DOHH2 (cell line): Measurements from ENCODE around the gene GBGT1.
"Not testable (repeated sequence)": the region's sequence is repeated elsewhere in the genome, so short reads cannot be mapped to it uniquely, and the experiment has no call there.

Experiments
- H3F3A ChIP-seq: fragments of 200-600 bp; sonication (generic), shearing (Covaris generic); 2 replicates; pipeline ENCODE4 v1.6.0; 2016; ENCODE audit warnings: antibody characterized with exemption, mild to moderate bottlenecking; ENCODE audit not compliant: control insufficient read depth, insufficient read depth
- H3K27ac ChIP-seq: fragments of 200-600 bp; sonication (generic); 2 replicates; pipeline ENCODE4 v1.5.1; 2014; ENCODE audit warnings: low read depth, mild to moderate bottlenecking, low read length, moderate library complexity
- H3K27me3 ChIP-seq: fragments of 200-600 bp; sonication (generic); 2 replicates; pipeline ENCODE4 v1.6.1; 2014; ENCODE audit warnings: mild to moderate bottlenecking, low read length, mixed read lengths; ENCODE audit not compliant: control insufficient read depth
- H3K36me3 ChIP-seq: fragments of 200-600 bp; sonication (generic); 2 replicates; pipeline ENCODE4 v1.6.1; 2014; ENCODE audit warnings: mild to moderate bottlenecking, low read length, moderate library complexity, mixed read lengths; ENCODE audit not compliant: control insufficient read depth
- H3K4me1 ChIP-seq: fragments of 200-600 bp; sonication (generic); 2 replicates; pipeline ENCODE4 v1.6.1; 2014; ENCODE audit warnings: mild to moderate bottlenecking, low read length, mixed read lengths; ENCODE audit not compliant: control insufficient read depth
- H3K4me2 ChIP-seq: fragments of 200-600 bp; sonication (generic); 2 replicates; pipeline ENCODE4 v1.6.0; 2014; ENCODE audit warnings: mild to moderate bottlenecking, low read length, moderate library complexity
- H3K4me3 ChIP-seq: fragments of 200-600 bp; sonication (generic); 2 replicates; pipeline ENCODE4 v1.5.1; 2014; ENCODE audit warnings: mild to moderate bottlenecking, low read length, mixed read lengths
- H3K79me2 ChIP-seq: fragments of 200-600 bp; sonication (generic); 2 replicates; pipeline ENCODE4 v1.6.1; 2014; ENCODE audit warnings: mild to moderate bottlenecking, low read length, mixed read lengths; ENCODE audit not compliant: control insufficient read depth
- H3K9me2 ChIP-seq: fragments of 200-600 bp; sonication (generic); replicated peaks from 2 replicates; pipeline ENCODE4 v1.6.1; 2014; ENCODE audit warnings: mild to moderate bottlenecking, low read length, mixed read lengths; ENCODE audit not compliant: control insufficient read depth
- H3K9me3 ChIP-seq: fragments of 200-600 bp; sonication (generic); 2 replicates; pipeline ENCODE4 v1.6.1; 2014; ENCODE audit warnings: antibody characterized with exemption, low read length, mixed read lengths; ENCODE audit not compliant: control insufficient read depth, insufficient read depth
- H4K20me1 ChIP-seq: fragments of 200-600 bp; sonication (generic); 2 replicates; pipeline ENCODE4 v1.6.0; 2014; ENCODE audit warnings: low read depth, mild to moderate bottlenecking, antibody characterized with exemption, low read length, moderate library complexity; ENCODE audit not compliant: control insufficient read depth, insufficient read depth
- EZH2phosphoT487 ChIP-seq: fragments of 200-600 bp; sonication (generic); IDR thresholded peaks from 2 replicates; pipeline ENCODE4 v1.6.1; 2017; ENCODE audit warnings: borderline replicate concordance, mild to moderate bottlenecking, antibody characterized with exemption, low read length, moderate library complexity, mixed read lengths
- TF ChIP-seq, protein P1 (sequence below): fragments of 200-600 bp; sonication (generic); IDR thresholded peaks from one replicate; pipeline ENCODE4 v1.5.1; 2014; ENCODE audit warnings: antibody characterized with exemption, mild to moderate bottlenecking, low read depth, low read length; ENCODE audit not compliant: poor library complexity, severe bottlenecking

GBGT1 gene

DNA sequence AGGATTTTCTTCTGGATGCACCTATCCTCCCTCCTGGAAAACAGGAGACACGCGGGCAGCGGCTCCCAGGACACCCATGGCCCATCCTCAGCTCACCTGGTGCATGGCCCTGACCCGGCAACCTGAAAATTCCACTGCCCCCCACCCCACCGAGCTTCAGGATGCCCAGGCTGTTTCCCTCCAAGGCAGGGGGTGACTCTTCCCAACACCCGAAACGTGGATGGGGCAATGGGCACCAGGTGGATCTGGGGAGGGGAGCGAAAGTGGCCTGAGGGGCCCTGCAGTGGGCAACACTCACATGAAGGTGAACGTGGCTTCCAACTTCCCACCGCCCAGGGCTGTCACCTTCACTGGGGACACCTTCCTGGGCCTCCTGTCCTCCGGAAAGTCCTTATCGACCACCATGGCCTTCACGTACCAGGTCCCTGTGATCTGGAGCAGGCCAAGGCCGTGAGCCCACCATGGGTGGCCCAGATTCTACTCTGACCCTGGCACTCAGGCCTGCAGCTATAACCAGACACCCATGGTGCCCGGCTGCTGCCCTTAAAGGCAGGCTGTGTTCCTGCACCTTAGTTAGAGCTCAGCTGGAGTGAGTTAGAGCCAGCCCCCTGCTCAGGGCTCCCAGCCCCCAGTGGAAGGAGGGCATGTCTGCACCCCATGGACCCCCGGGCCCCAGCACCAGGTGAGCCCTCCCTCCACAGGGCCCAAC, 44.6 kb upstream of the GBGT1 start:
- H3K4me2 ChIP-seq, H3F3A ChIP-seq, H3K36me3 ChIP-seq, H3K4me1 ChIP-seq, H3K9me2 ChIP-seq, H3K79me2 ChIP-seq, H3K27ac ChIP-seq, H3K27me3 ChIP-seq, H4K20me1 ChIP-seq, H3K9me3 ChIP-seq, H3K4me3 ChIP-seq: not testable (repeated sequence)

DNA sequence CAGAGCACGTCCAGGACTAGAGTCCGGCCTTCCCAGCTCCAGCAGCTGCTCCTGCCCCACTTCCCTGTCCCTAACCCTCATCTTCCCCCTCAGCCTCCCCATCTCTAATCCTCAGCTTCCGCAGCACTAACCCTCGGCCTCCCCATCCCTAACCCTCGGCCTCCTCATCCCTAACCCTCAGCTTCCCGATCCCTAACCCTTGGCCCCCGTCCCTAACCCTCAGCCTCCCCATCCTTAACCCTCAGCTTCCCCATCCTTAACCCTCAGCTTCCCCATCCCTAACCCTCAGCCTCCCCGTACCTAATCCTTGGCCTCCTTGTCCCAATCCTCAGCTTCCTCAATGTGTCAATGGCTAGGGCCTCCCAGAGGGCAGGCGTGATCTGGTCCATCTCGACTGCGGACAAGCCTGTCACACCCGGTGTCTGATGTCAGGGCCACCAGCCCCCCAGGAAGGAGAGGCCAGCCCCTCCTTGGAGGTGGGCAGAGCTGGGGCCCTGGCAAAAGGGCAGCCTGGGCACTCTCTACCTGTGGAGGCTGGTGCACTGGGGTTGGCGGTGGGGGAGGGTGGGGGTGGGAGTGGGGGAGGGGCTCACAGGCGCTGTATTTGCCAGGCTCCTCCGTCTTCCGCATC, 43.9 kb upstream of the GBGT1 start:
- Histone ChIP-seq H3K79me2 (no peaks in the 10 kb centered on the region), H3K4me2 (no peak overlapping the region), H3K9me2 (no peaks in the 10 kb centered on the region), H3K4me3 (no peak overlapping the region), H3F3A (no peaks in the 10 kb centered on the region), H3K36me3 (no peaks in the 10 kb centered on the region), H3K27me3 (no peaks in the 10 kb centered on the region), H3K4me1 (no peaks in the 10 kb centered on the region), H3K9me3 (peaks cover 8% of the 10 kb centered on the region; the same call in 1 of the 2 replicates), H4K20me1 (no peaks in the 10 kb centered on the region), H3K27ac (no peak overlapping the region)
- TF ChIP-seq, protein P1, sequence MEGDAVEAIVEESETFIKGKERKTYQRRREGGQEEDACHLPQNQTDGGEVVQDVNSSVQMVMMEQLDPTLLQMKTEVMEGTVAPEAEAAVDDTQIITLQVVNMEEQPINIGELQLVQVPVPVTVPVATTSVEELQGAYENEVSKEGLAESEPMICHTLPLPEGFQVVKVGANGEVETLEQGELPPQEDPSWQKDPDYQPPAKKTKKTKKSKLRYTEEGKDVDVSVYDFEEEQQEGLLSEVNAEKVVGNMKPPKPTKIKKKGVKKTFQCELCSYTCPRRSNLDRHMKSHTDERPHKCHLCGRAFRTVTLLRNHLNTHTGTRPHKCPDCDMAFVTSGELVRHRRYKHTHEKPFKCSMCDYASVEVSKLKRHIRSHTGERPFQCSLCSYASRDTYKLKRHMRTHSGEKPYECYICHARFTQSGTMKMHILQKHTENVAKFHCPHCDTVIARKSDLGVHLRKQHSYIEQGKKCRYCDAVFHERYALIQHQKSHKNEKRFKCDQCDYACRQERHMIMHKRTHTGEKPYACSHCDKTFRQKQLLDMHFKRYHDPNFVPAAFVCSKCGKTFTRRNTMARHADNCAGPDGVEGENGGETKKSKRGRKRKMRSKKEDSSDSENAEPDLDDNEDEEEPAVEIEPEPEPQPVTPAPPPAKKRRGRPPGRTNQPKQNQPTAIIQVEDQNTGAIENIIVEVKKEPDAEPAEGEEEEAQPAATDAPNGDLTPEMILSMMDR, result no peak

DNA sequence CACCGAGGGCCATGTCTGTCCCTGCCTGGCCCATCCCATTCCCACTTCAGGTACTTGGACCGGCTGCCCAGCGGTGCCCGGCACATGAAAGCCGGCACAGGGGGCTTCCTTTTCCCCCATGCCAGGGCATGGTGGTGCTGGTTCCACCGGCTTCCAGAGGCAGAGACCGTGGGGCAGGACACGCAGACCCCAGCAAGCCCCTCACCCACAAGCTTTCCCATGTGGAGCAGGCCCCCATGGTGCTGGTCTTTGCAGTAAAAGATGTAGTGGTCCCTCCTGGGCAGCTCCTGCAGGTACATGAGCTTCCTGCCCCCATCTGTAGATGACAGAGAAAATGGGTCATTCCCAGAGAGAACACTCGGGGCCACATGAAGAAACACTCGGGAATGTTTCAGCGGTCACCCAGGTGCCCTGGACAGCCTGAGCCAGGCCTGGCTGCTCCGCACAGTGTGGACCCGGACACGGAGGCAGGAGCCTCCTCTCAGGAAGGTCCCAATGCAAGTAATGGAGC, 43.4 kb upstream of the GBGT1 start:
- peaks cover 6% of the 10 kb centered on the region; the same call in 1 of the 2 replicates for H3K9me3 ChIP-seq
- no peaks in the 10 kb centered on the region for H3K9me2 ChIP-seq
- H3K79me2 ChIP-seq, result no peaks in the 10 kb centered on the region
- TF ChIP-seq, protein P1, result no peak
- no peak for TF ChIP-seq EZH2phosphoT487
- H3F3A ChIP-seq, result no peaks in the 10 kb centered on the region
- H3K27ac ChIP-seq, result no peak overlapping the region
- H3K27me3 ChIP-seq, result no peaks in the 10 kb centered on the region
- H3K36me3 ChIP-seq, result no peaks in the 10 kb centered on the region
- H3K4me3 ChIP-seq, result no peak overlapping the region
- H3K4me1 ChIP-seq, result no peaks in the 10 kb centered on the region
- no peak overlapping the region for H3K4me2 ChIP-seq
- H4K20me1 ChIP-seq, result no peaks in the 10 kb centered on the region
